Measurements from ENCODE around the gene SFXN2.

DNA sequence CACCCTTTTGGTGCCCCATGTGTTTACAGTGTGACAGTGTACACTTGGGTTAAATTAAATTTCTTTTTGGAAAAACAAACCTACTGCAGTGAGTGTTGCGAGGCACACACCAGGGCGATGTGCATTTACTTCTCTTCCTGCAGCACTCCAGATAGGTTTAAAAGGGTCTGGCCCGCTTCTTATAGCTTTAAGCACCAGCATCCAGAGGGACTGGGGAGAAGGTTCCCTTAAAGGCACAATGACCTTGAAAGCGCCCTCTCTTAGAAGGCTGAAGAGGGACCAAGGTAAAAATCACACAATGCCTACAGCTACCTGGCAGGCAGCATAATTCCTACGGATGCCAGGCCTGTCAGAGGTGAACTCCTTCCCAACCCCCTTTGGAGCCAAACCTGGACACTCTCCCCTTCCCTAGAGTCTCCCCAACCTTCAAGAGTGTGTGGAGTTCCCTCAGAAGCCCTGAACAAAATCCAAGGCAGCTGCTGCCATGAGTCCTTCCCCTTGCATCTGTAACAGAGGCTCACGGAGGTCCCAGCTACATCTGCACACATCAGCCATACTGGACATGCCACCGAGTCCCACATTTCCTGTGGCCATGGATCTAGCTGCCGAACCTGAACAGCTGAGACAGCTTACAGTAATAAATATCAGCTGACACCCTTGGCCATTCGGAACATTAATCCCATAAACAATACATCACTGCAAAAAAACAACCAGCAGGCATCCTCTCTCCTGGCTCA, 36.9 kb upstream of the SFXN2 start:
- no peak for TF ChIP-seq ZNF331 (CRISPR knock-in tag; IDR thresholded peaks at IDR 0.05; ENCODE audit: low read depth)
- TF ChIP-seq, protein P1, sequence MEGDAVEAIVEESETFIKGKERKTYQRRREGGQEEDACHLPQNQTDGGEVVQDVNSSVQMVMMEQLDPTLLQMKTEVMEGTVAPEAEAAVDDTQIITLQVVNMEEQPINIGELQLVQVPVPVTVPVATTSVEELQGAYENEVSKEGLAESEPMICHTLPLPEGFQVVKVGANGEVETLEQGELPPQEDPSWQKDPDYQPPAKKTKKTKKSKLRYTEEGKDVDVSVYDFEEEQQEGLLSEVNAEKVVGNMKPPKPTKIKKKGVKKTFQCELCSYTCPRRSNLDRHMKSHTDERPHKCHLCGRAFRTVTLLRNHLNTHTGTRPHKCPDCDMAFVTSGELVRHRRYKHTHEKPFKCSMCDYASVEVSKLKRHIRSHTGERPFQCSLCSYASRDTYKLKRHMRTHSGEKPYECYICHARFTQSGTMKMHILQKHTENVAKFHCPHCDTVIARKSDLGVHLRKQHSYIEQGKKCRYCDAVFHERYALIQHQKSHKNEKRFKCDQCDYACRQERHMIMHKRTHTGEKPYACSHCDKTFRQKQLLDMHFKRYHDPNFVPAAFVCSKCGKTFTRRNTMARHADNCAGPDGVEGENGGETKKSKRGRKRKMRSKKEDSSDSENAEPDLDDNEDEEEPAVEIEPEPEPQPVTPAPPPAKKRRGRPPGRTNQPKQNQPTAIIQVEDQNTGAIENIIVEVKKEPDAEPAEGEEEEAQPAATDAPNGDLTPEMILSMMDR (conservative IDR thresholded peaks at IDR 0.05; ENCODE audit: low read depth in 2 of 2) = no peak
- no peak for TF ChIP-seq EZH2 (IDR thresholded peaks at IDR 0.05; ENCODE audit: low read depth, unreplicated experiment)
- no peak for TF ChIP-seq POLR2AphosphoS5 (IDR thresholded peaks at IDR 0.05; ENCODE audit: low read depth)
- TF ChIP-seq CREB1 (CRISPR knock-in tag; IDR thresholded peaks at IDR 0.05; ENCODE audit: low read depth) = no peak
- no peak for TF ChIP-seq NANOG (IDR thresholded peaks at IDR 0.05; ENCODE audit: borderline replicate concordance)
- TF ChIP-seq, protein P2, sequence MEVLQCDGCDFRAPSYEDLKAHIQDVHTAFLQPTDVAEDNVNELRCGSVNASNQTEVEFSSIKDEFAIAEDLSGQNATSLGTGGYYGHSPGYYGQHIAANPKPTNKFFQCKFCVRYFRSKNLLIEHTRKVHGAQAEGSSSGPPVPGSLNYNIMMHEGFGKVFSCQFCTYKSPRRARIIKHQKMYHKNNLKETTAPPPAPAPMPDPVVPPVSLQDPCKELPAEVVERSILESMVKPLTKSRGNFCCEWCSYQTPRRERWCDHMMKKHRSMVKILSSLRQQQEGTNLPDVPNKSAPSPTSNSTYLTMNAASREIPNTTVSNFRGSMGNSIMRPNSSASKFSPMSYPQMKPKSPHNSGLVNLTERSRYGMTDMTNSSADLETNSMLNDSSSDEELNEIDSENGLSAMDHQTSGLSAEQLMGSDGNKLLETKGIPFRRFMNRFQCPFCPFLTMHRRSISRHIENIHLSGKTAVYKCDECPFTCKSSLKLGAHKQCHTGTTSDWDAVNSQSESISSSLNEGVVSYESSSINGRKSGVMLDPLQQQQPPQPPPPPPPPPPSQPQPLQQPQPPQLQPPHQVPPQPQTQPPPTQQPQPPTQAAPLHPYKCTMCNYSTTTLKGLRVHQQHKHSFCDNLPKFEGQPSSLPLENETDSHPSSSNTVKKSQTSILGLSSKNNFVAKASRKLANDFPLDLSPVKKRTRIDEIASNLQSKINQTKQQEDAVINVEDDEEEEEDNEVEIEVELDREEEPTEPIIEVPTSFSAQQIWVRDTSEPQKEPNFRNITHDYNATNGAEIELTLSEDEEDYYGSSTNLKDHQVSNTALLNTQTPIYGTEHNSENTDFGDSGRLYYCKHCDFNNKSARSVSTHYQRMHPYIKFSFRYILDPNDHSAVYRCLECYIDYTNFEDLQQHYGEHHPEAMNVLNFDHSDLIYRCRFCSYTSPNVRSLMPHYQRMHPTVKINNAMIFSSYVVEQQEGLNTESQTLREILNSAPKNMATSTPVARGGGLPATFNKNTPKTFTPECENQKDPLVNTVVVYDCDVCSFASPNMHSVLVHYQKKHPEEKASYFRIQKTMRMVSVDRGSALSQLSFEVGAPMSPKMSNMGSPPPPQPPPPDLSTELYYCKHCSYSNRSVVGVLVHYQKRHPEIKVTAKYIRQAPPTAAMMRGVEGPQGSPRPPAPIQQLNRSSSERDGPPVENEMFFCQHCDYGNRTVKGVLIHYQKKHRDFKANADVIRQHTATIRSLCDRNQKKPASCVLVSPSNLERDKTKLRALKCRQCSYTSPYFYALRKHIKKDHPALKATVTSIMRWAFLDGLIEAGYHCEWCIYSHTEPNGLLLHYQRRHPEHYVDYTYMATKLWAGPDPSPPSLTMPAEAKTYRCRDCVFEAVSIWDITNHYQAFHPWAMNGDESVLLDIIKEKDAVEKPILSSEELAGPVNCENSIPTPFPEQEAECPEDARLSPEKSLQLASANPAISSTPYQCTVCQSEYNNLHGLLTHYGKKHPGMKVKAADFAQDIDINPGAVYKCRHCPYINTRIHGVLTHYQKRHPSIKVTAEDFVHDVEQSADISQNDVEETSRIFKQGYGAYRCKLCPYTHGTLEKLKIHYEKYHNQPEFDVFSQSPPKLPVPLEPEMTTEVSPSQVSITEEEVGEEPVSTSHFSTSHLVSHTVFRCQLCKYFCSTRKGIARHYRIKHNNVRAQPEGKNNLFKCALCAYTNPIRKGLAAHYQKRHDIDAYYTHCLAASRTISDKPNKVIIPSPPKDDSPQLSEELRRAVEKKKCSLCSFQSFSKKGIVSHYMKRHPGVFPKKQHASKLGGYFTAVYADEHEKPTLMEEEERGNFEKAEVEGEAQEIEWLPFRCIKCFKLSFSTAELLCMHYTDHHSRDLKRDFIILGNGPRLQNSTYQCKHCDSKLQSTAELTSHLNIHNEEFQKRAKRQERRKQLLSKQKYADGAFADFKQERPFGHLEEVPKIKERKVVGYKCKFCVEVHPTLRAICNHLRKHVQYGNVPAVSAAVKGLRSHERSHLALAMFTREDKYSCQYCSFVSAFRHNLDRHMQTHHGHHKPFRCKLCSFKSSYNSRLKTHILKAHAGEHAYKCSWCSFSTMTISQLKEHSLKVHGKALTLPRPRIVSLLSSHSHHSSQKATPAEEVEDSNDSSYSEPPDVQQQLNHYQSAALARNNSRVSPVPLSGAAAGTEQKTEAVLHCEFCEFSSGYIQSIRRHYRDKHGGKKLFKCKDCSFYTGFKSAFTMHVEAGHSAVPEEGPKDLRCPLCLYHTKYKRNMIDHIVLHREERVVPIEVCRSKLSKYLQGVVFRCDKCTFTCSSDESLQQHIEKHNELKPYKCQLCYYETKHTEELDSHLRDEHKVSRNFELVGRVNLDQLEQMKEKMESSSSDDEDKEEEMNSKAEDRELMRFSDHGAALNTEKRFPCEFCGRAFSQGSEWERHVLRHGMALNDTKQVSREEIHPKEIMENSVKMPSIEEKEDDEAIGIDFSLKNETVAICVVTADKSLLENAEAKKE (CRISPR knock-in tag; IDR thresholded peaks at IDR 0.05) = no peak
- TF ChIP-seq, protein P3, sequence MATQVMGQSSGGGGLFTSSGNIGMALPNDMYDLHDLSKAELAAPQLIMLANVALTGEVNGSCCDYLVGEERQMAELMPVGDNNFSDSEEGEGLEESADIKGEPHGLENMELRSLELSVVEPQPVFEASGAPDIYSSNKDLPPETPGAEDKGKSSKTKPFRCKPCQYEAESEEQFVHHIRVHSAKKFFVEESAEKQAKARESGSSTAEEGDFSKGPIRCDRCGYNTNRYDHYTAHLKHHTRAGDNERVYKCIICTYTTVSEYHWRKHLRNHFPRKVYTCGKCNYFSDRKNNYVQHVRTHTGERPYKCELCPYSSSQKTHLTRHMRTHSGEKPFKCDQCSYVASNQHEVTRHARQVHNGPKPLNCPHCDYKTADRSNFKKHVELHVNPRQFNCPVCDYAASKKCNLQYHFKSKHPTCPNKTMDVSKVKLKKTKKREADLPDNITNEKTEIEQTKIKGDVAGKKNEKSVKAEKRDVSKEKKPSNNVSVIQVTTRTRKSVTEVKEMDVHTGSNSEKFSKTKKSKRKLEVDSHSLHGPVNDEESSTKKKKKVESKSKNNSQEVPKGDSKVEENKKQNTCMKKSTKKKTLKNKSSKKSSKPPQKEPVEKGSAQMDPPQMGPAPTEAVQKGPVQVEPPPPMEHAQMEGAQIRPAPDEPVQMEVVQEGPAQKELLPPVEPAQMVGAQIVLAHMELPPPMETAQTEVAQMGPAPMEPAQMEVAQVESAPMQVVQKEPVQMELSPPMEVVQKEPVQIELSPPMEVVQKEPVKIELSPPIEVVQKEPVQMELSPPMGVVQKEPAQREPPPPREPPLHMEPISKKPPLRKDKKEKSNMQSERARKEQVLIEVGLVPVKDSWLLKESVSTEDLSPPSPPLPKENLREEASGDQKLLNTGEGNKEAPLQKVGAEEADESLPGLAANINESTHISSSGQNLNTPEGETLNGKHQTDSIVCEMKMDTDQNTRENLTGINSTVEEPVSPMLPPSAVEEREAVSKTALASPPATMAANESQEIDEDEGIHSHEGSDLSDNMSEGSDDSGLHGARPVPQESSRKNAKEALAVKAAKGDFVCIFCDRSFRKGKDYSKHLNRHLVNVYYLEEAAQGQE (IDR thresholded peaks at IDR 0.05; ENCODE audit: unreplicated experiment) = no peak
- TF ChIP-seq EZH2phosphoT487 (IDR thresholded peaks at IDR 0.05; ENCODE audit: unreplicated experiment) = no peak
- TF ChIP-seq, protein P4, sequence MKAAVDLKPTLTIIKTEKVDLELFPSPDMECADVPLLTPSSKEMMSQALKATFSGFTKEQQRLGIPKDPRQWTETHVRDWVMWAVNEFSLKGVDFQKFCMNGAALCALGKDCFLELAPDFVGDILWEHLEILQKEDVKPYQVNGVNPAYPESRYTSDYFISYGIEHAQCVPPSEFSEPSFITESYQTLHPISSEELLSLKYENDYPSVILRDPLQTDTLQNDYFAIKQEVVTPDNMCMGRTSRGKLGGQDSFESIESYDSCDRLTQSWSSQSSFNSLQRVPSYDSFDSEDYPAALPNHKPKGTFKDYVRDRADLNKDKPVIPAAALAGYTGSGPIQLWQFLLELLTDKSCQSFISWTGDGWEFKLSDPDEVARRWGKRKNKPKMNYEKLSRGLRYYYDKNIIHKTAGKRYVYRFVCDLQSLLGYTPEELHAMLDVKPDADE (IDR thresholded peaks at IDR 0.05) = no peak
- no peak for TF ChIP-seq JUNB (IDR thresholded peaks at IDR 0.05; ENCODE audit: unreplicated experiment)
- TF ChIP-seq STAT1 (IDR thresholded peaks at IDR 0.05; ENCODE audit: unreplicated experiment) = no peak
- no peak for TF ChIP-seq ZNF114 (CRISPR knock-in tag; IDR thresholded peaks at IDR 0.05)

Measured in GM23338 (cell line).